Lung (tissue), 12 donors: ENCODE results near the gene ZKSCAN4. TPM values are rescaled to one million over a fixed set of nuclear protein-coding genes. Genes with fewer than 3 reads are reported as not detected.

Experiments used
- ATAC-seq: fragments of 200-7000 bp; cut with Tn5 transposase; one replicate; pipeline ENCODE4 v1.9.1; 2020; ENCODE audit warnings: moderate number of reproducible peaks; ENCODE audit not compliant: insufficient read depth, low FRiP score
- DNase-seq, 3 donors: peaks; one replicate each; pipeline ENCODE4 v3.0.0-alpha.2; 2013 to 2017
- H3K27ac ChIP-seq, 2 donors: one replicate each; pipeline ENCODE4 v1.5.1; 2013; ENCODE audit warnings: mild to moderate bottlenecking in 2 of 2, moderate library complexity in 2 of 2, control low read depth in 1 of 2, inconsistent platforms in 1 of 2, low read depth in 1 of 2, low read length in 1 of 2
- H3K27me3 ChIP-seq, 3 donors: one replicate each; pipeline ENCODE4 v1.5.1; 2013; ENCODE audit warnings: low read length in 2 of 3; ENCODE audit not compliant: control insufficient read depth in 3 of 3, insufficient read depth in 3 of 3
- H3K36me3 ChIP-seq, 4 donors: one replicate each; pipeline ENCODE4 v1.5.1; 2013; ENCODE audit warnings: low read length in 4 of 4, mild to moderate bottlenecking in 1 of 4, moderate library complexity in 1 of 4; ENCODE audit not compliant: control insufficient read depth in 4 of 4, insufficient read depth in 4 of 4
- H3K4me1 ChIP-seq, 5 donors: one replicate each; pipeline ENCODE4 v1.5.1; 2013; ENCODE audit warnings: low read length in 5 of 5, mild to moderate bottlenecking in 2 of 5, moderate library complexity in 1 of 5; ENCODE audit not compliant: control insufficient read depth in 5 of 5, insufficient read depth in 5 of 5
- H3K4me3 ChIP-seq: one replicate; pipeline ENCODE4 v1.5.1; 2013; ENCODE audit warnings: mild to moderate bottlenecking, control low read depth, moderate library complexity
- H3K9ac ChIP-seq, 2 donors: one replicate each; pipeline ENCODE4 v1.5.1; 2013; ENCODE audit warnings: low read length in 2 of 2, control low read depth in 1 of 2; ENCODE audit not compliant: insufficient read depth in 1 of 2
- H3K9me3 ChIP-seq, 4 donors: one replicate each; pipeline ENCODE4 v1.5.1; 2013; ENCODE audit warnings: low read length in 3 of 4, mild to moderate bottlenecking in 1 of 4, moderate library complexity in 1 of 4; ENCODE audit not compliant: control insufficient read depth in 4 of 4, insufficient read depth in 3 of 4
- WGBS, 2 donors: extraction: QIAGEN DNeasy Blood & Tissue Kit; methylation state at CpG; one replicate each; pipeline ENCODE4 v1.1.7; 2013; 5-methylcytosine and 5-hydroxymethylcytosine counted together
- polyA plus RNA-seq, 2 donors: library from polyadenylated mRNA; stranded (reverse); fragments of 200-250 nt; gene quantifications; one replicate each; pipeline ENCODE4 v1.2.1, GENCODE V29; 2013
- total RNA-seq, 2 donors: library from RNA; depleted of rRNA in 1 of 2; stranded (reverse); fragments of >200 nt in 1 of 2; gene quantifications; one replicate each; pipeline ENCODE4 v1.2.1, GENCODE V29; 2014 to 2021
- TF ChIP-seq, protein P1 (sequence below): IDR thresholded peaks from 2 replicates; pipeline ENCODE4 v1.5.1; 2012; ENCODE audit warnings: mild to moderate bottlenecking; ENCODE audit errors: control extremely low read depth, extremely low read depth
- donor health status: control.
- donor health status: control.
- donor health status: Bipolar disorder and iron deficiency.
- donor health status: healthy.
- donor health status: DM: yes; HTN: yes; CAD: no.

Gene ZKSCAN4
- total and polyA plus RNA-seq, 4 donors: 2.3 to 8.2 (median 4.2) TPM

DNA sequence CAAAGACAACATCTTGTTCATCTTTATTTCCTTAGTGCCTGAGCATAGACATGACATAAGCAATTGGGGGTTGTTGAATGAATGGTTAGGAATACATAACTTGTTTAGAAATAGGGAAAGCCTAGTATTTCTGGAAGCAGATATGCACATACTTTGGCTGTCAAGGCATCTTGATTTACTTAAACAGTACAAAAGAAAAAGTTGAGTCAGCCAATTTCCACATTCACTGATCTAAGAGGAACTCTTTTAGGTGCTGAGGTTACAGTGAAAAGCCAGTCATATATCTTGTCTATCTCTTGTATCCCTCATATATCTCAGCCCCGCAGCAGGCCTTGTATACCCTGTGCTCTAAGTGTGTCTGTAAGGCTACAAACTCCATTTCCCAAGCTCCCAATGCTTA, 11.6 kb downstream of the ZKSCAN4 start:
- 93 to 95% methylated on average over 1 of the region's 1 CpG for WGBS, 2 donors
- TF ChIP-seq, protein P1, sequence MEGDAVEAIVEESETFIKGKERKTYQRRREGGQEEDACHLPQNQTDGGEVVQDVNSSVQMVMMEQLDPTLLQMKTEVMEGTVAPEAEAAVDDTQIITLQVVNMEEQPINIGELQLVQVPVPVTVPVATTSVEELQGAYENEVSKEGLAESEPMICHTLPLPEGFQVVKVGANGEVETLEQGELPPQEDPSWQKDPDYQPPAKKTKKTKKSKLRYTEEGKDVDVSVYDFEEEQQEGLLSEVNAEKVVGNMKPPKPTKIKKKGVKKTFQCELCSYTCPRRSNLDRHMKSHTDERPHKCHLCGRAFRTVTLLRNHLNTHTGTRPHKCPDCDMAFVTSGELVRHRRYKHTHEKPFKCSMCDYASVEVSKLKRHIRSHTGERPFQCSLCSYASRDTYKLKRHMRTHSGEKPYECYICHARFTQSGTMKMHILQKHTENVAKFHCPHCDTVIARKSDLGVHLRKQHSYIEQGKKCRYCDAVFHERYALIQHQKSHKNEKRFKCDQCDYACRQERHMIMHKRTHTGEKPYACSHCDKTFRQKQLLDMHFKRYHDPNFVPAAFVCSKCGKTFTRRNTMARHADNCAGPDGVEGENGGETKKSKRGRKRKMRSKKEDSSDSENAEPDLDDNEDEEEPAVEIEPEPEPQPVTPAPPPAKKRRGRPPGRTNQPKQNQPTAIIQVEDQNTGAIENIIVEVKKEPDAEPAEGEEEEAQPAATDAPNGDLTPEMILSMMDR: no peak
- no peak overlapping the region for H3K4me3 ChIP-seq
- no peak for DNase-seq
- H3K27me3 ChIP-seq: no peaks in the 10 kb centered on the region
- H3K27ac ChIP-seq: no peak overlapping the region
- no peaks in the 10 kb centered on the region for H3K4me1 ChIP-seq
- H3K36me3 ChIP-seq: peaks cover 4 to 12% (median 8%) of the 10 kb centered on the region in 4 donors
- H3K9me3 ChIP-seq: no peaks in the 10 kb centered on the region
- no peak for ATAC-seq
- H3K9ac ChIP-seq: no peak overlapping the region

DNA sequence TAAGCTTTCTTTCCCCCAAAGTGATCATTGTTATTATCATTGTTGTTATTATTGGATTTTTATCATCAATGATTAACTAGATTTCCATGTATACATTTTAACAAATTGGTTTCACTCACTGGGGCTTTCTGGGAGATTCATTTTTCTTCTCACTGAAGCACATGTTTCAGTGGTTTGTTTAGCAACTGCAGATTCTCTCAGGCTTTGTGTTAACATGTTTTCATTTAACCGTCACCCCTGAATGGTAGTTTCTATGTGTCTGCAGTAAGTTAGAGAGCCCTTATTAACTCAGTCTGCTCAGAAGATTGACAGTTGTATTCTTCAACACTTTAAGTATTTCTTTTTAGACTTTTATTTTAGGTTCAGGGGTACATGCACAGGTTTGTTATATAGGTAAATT, 12.4 kb downstream of the ZKSCAN4 start:
- ATAC-seq (no peak), DNase-seq (no peak)
- Histone ChIP-seq H3K4me1 (no peaks in the 10 kb centered on the region), H3K9ac (no peak overlapping the region), H3K9me3 (no peaks in the 10 kb centered on the region), H3K36me3 (peaks cover under 1 to 5% (median 3%) of the 10 kb centered on the region in 4 donors), H3K4me3 (no peak overlapping the region), H3K27ac (no peak overlapping the region), H3K27me3 (no peaks in the 10 kb centered on the region)
- TF ChIP-seq, protein P1: no peak
- WGBS, 2 donors: 90 to 92% methylated on average over 1 of the region's 1 CpG

DNA sequence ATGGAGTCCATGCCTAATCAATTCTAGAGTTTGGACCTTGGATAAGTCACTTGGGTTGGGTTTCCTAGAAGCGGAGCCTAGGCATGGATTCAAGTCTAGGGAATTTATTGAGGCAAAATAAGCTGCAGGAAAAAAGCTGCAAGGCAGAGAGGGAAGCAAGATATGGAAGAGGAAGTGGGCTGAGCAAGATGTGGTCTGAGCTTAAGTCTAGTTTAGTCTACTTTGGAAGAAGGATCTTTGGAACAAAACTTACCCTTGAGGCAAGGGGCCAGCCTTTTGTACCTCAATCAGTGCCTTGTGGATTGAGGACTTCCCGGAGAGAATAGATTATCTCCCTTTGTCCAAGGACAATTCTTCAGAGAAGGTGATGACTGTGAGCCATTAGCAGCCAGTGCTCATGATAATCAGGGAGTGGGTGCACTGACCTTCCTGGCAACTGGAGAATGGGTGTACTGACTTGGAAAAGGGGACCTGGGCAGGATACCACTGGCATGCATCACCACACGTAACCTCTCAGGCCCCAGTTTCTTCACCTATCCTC, 16.1 kb downstream of the ZKSCAN4 start:
- TF ChIP-seq, protein P1: no peak
- Histone ChIP-seq H3K36me3 (peaks cover 6 to 21% (median 17%) of the 10 kb centered on the region in 4 donors), H3K27me3 (no peaks in the 10 kb centered on the region), H3K27ac (no peak overlapping the region), H3K9ac (no peak overlapping the region), H3K9me3 (no peaks in the 10 kb centered on the region), H3K4me1 (no peaks in the 10 kb centered on the region), H3K4me3 (no peak overlapping the region)
- ATAC-seq (no peak), DNase-seq (no peak)
- WGBS, 2 donors: 92 to 93% methylated on average over 3 of the region's 3 CpGs

- WGBS, 2 donors: 97 to 98% methylated on average over 11 of the region's 11 CpGs
- H3K4me3 ChIP-seq: no peak overlapping the region
- peaks cover 13 to 46% (median 32%) of the 10 kb centered on the region in 4 donors for H3K36me3 ChIP-seq
- no peaks in the 10 kb centered on the region for H3K9me3 ChIP-seq
- no peak for DNase-seq
- H3K27ac ChIP-seq: no peak overlapping the region
- TF ChIP-seq, protein P1: no peak
- ATAC-seq: no peak
- no peaks in the 10 kb centered on the region for H3K4me1 ChIP-seq
- no peak overlapping the region for H3K9ac ChIP-seq
- no peaks in the 10 kb centered on the region for H3K27me3 ChIP-seq
Measured at GRCh38 chr6:28232785-28233184, 19.3 kb downstream of the ZKSCAN4 start.
